ENCODE measurements around the gene SHQ1. TPM values are rescaled to one million over a fixed set of nuclear protein-coding genes. Genes with fewer than 3 reads are reported as not detected.

SHQ1 gene
- total and polyA plus RNA-seq, 2 donors (not counting 3 experiments of a cell fraction or from before 2014, with no cell fraction given): 7.3 to 20.6 TPM

DNA sequence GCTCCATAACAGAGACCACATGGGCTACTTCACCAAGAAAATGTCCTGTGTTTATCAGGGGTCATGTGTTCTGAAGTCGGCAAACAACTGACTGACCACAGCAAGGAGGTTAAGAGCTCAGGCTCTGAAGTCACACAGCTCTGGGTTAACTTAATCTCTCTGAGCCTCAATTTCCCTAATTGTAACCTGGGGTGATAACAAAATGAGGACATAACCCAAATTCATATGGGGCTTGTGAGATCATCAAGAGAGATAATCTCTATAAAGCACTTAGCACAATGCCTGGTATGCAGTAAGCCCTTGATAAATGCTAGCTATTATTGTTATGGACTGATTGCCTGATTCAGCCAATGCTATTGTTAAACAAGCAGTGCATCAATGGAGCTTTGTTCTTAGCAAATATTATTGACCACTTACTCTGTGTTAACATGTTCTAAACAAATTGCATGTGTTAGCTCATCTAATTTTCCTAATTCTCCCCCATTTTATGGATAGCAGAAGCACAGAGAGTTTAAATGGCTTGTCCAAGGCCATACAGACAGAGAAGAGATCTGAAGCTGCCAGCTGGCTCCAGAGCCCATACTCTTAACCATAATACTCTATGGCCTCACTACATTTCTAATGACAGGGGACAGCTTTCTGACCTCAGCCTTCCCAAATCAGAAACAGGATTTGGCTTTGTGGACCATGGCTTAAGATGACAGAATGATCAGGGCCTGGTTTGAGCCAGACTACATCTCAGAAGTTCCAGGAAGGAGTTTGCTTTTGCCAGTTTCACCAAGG is 78.3 kb downstream of the SHQ1 start:
- Histone ChIP-seq H3K27me3 (ENCODE audit: control insufficient read depth in 2 of 2, insufficient read depth in 2 of 2, low read length in 2 of 2) (no peaks in the 10 kb centered on the region), H3K9me3 (replicated peaks; ENCODE audit: control insufficient read depth, insufficient read depth, low read length) (no peaks in the 10 kb centered on the region), H3K27ac (ENCODE audit: insufficient read depth, low read depth, low read length) (no peak overlapping the region), H3K36me3 (ENCODE audit: control insufficient read depth in 2 of 2, extremely low read depth in 1 of 2, insufficient read depth in 2 of 2, low read length in 2 of 2) (no peaks in the 10 kb centered on the region), H3K4me2 (ENCODE audit: insufficient read depth, low read length) (no peak overlapping the region), H3K79me2 (ENCODE audit: control insufficient read depth, insufficient read depth, low read length) (no peaks in the 10 kb centered on the region), H2AFZ (ENCODE audit: low read depth, low read length) (no peak overlapping the region), H3K9ac (replicated peaks; ENCODE audit: extremely low read depth, insufficient read depth, low read length) (no peak overlapping the region), H4K20me1 (replicated peaks; ENCODE audit: control insufficient read depth, extremely low read depth, insufficient read depth, low read length) (no peaks in the 10 kb centered on the region), H3K4me1 (ENCODE audit: control insufficient read depth, extremely low read depth, insufficient read depth, low read length) (no peaks in the 10 kb centered on the region), H3K9me1 (replicated peaks; ENCODE audit: control insufficient read depth, extremely low read depth, insufficient read depth, low read length) (no peaks in the 10 kb centered on the region), H3K4me3 (replicated peaks in 1 of 3; ENCODE audit: insufficient read depth in 1 of 3, low read depth in 1 of 3, low read length in 3 of 3) (no peak overlapping the region)
- ChIA-PET CTCF (interaction anchor here (1.1 kb wide), 1 partner anchor 104 kb away, joined by 3 read pairs; no protein-coding TSS in a partner anchor), POLR2A (no interaction called here)
- TF ChIP-seq EZH2 (IDR thresholded peaks at IDR 0.05; ENCODE audit: borderline replicate concordance, low read depth, low read length, severe bottlenecking) (no peak), MYC (IDR thresholded peaks at IDR 0.05; ENCODE audit: low read depth, low read length) (no peak), MAX (IDR thresholded peaks at IDR 0.05; ENCODE audit: insufficient read depth, insufficient read length) (no peak), JUN (IDR thresholded peaks at IDR 0.05; ENCODE audit: borderline replicate concordance, insufficient read depth, insufficient read length, low read depth) (no peak), FOS (IDR thresholded peaks at IDR 0.05; ENCODE audit: borderline replicate concordance, insufficient read depth, low read length) (no peak), GATA2 (IDR thresholded peaks at IDR 0.05; ENCODE audit: insufficient read depth, insufficient read length, low read depth, low read length) (no peak), POLR2AphosphoS5 (IDR thresholded peaks at IDR 0.05; ENCODE audit: insufficient read depth, low read depth, low read length) (no peak), POLR2A (IDR thresholded peaks at IDR 0.05; ENCODE audit: low read depth, low read length) (no peak)
- TF ChIP-seq, protein P1, sequence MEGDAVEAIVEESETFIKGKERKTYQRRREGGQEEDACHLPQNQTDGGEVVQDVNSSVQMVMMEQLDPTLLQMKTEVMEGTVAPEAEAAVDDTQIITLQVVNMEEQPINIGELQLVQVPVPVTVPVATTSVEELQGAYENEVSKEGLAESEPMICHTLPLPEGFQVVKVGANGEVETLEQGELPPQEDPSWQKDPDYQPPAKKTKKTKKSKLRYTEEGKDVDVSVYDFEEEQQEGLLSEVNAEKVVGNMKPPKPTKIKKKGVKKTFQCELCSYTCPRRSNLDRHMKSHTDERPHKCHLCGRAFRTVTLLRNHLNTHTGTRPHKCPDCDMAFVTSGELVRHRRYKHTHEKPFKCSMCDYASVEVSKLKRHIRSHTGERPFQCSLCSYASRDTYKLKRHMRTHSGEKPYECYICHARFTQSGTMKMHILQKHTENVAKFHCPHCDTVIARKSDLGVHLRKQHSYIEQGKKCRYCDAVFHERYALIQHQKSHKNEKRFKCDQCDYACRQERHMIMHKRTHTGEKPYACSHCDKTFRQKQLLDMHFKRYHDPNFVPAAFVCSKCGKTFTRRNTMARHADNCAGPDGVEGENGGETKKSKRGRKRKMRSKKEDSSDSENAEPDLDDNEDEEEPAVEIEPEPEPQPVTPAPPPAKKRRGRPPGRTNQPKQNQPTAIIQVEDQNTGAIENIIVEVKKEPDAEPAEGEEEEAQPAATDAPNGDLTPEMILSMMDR (IDR thresholded peaks at IDR 0.05; ENCODE audit: extremely low read depth in 1 of 2, insufficient read depth in 1 of 2, low read depth in 1 of 2, low read length in 2 of 2): no peak
- no TSS peak for BruUV-seq (replicated peaks)
- DNase-seq (ENCODE audit: low read depth, low spot score): no peak
- FAIRE-seq: no peak
- dilution Hi-C loops (cut with MboI; ENCODE audit: extremely low pct_ligation_motif_present, low sequenced_read_pairs) (no loop called here), intact Hi-C loops (cut with micrococcal nuclease) (no loop called here)

Measured in endothelial cell of umbilical vein (primary cell).